Sigmoid colon (tissue), 7 donors: ENCODE measurements around the gene C1QL2. TPM values are rescaled to one million over a fixed set of nuclear protein-coding genes. Genes with fewer than 3 reads are reported as not detected.

Experiments
- DNase-seq: peaks from one replicate; pipeline ENCODE4 v3.0.0-alpha.2; 2019
- H3K27ac ChIP-seq, 4 donors: fragments of 200-600 bp; sonication (generic); one replicate each; pipeline ENCODE4 v1.5.1; 2016 to 2019; ENCODE audit warnings: mild to moderate bottlenecking in 1 of 4
- H3K27me3 ChIP-seq, 3 donors: fragments of 200-600 bp; sonication (generic); one replicate each; pipeline ENCODE4 v1.5.1; 2019; ENCODE audit warnings: mild to moderate bottlenecking in 1 of 3
- H3K36me3 ChIP-seq, 4 donors: fragments of 200-600 bp; sonication (generic); one replicate each; pipeline ENCODE4 v1.5.1; 2016 to 2019
- H3K4me1 ChIP-seq, 4 donors: fragments of 200-600 bp; sonication (generic); one replicate each; pipeline ENCODE4 v1.5.1; 2017 to 2019
- H3K4me3 ChIP-seq, 4 donors: fragments of 200-600 bp; sonication (generic); one replicate each; pipeline ENCODE4 v1.5.1; 2017 to 2019; ENCODE audit warnings: mild to moderate bottlenecking in 2 of 4, moderate library complexity in 1 of 4
- H3K9me3 ChIP-seq, 4 donors: fragments of 200-600 bp in 3 of 4; sonication (generic) in 3 of 4; one replicate each; pipeline versions ENCODE4 v1.5.1 to v1.6.1; 2013 to 2019
- EP300 ChIP-seq, 4 donors: sonication (generic); formaldehyde crosslinking; IDR thresholded peaks; one replicate each; pipeline ENCODE4 v1.6.1; 2017; ENCODE audit warnings: antibody characterized with exemption in 4 of 4
- POLR2A ChIP-seq, 2 donors: fragments of 450-650 bp; IDR thresholded peaks; one replicate each; pipeline ENCODE4 v1.6.1; 2016; ENCODE audit warnings: antibody characterized with exemption in 2 of 2, mild to moderate bottlenecking in 2 of 2, moderate library complexity in 2 of 2
- POLR2AphosphoS5 ChIP-seq, 4 donors: sonication (generic); formaldehyde crosslinking; IDR thresholded peaks; one replicate each; pipeline ENCODE4 v1.6.1; 2017; ENCODE audit warnings: antibody characterized with exemption in 4 of 4
- WGBS, 2 donors: extraction: QIAGEN DNeasy Blood & Tissue Kit; methylation state at CpG; one replicate each; pipeline ENCODE4 v1.1.7; 2013; 5-methylcytosine and 5-hydroxymethylcytosine counted together
- intact Hi-C: fragments of 100-400 bp; cut with DNase I; formaldehyde crosslinking; loops from one replicate; pipeline ENCODE4 v1.15.1; 2023
- polyA plus RNA-seq, 3 donors: library from polyadenylated mRNA; stranded (reverse); fragments of 200-250 nt; gene quantifications; one replicate each; pipeline ENCODE4 v1.2.3, GENCODE V29; 2013
- total RNA-seq, 4 donors: library from RNA; depleted of rRNA; stranded (reverse); fragments of >200 nt; gene quantifications; one replicate each; pipeline ENCODE4 v1.1.0, GENCODE V29; 2016
- TF ChIP-seq, protein P1 (sequence below), 4 experiments: fragments of 450-650 bp in 3 of 4; fragments of 200-600 bp in 1 of 4; IDR thresholded peaks; one replicate each; pipeline ENCODE4 v1.5.1; 2016 to 2019; ENCODE audit warnings: antibody characterized with exemption in 4 of 4, mild to moderate bottlenecking in 3 of 4, moderate library complexity in 2 of 4
- donor health status: healthy with polysubstance abuse.
- donor health status: Bipolar disorder and iron deficiency.
- donor health status: healthy.

Gene C1QL2
- total and polyA plus RNA-seq, 7 donors: not detected

DNA sequence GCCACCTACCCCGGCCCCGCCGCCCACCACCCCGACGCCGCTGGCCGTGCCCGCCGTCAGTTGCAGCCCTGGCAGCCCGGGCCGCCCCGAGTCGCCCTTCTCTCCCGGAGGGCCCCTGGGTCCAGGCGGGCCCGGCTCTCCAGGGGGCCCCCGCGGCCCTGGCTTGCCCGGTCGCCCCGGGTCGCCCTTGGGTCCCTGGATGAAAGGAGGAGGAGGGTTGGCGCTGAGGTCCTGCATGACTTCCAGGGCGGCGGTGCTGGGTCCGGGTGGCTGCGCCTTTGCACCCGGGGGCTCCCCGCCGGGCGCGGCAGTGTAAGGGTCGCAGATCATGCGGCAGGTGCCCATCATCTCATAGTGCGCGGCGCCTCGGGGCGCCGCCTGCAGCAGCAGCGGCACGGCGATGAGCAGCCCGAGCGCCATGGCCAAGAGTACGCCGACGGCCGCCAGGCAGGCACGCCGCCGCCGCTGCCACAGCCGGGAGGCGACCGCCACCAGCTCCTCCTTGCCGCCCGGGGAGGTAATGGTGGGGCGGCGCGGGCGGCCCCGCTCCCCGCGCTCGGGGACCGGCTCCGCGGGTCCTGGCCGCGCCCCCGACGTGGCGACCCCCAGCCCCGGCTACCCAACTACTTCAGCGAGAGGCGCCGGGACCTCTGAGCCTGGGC is 570 bp downstream of the C1QL2 start:
- Histone ChIP-seq H3K27me3 (peaks cover 25 to 88% (median 65%) of the 10 kb centered on the region in 3 donors), H3K4me1 (peaks cover 0 to 11% (median 8%) of the 10 kb centered on the region in 4 donors), H3K27ac (no peak overlapping the region), H3K36me3 (no peaks in the 10 kb centered on the region), H3K4me3 (no peak overlapping the region), H3K9me3 (no peaks in the 10 kb centered on the region)
- DNase-seq: no peak
- 5 to 11% methylated on average over 78 of the region's 78 CpGs for WGBS, 2 donors
- no peak for TF ChIP-seq POLR2AphosphoS5 (IDR thresholded peaks at IDR 0.05)
- TF ChIP-seq POLR2A (IDR thresholded peaks at IDR 0.05): no peak
- TF ChIP-seq, protein P1, sequence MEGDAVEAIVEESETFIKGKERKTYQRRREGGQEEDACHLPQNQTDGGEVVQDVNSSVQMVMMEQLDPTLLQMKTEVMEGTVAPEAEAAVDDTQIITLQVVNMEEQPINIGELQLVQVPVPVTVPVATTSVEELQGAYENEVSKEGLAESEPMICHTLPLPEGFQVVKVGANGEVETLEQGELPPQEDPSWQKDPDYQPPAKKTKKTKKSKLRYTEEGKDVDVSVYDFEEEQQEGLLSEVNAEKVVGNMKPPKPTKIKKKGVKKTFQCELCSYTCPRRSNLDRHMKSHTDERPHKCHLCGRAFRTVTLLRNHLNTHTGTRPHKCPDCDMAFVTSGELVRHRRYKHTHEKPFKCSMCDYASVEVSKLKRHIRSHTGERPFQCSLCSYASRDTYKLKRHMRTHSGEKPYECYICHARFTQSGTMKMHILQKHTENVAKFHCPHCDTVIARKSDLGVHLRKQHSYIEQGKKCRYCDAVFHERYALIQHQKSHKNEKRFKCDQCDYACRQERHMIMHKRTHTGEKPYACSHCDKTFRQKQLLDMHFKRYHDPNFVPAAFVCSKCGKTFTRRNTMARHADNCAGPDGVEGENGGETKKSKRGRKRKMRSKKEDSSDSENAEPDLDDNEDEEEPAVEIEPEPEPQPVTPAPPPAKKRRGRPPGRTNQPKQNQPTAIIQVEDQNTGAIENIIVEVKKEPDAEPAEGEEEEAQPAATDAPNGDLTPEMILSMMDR (IDR thresholded peaks at IDR 0.05): no peak
- TF ChIP-seq EP300 (IDR thresholded peaks at IDR 0.05): no peak
- intact Hi-C loops: no loop called here

DNA sequence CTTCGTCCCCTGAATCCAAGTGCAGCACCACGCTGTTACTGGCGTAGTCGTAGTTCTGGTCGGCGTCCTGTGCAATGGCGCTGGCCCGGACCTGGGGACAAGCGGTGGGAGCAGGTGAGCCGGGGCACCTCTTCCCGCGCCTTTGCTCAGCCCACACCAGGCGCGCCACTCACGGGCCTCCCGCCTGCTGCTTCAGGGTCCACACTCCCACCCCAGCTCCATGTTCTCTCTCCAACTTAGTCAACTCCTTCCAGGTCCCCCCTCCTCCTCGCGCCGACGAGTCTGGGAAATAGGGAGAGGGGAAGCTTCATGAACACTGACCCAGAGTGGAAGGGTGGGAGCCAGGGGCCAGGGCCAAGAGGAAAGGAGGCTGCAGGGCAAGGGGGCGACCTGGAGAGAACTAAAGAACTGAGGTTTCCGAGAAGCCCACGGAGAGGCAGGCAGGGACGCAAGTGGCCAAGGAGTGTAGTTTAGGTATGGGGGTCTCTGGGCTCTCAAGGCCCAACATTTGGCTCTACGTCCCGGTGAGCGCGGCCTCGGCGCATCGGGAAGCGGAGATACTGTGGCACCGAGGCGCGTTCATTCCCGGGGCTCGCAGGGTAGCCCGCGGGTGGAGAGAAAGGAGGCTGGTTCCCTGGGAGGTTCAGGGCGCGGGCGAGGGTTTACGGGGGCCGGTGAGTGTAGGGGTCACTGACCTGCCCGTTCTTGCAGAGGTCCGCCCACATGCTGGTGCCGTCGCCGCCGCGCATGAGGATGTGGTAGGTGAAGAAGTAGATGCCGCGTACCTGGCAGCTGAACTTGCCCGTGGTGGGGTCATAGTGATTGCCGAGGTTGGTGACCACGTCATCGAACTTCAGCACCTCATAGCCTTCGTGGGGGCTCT is 1.4 kb downstream of the C1QL2 start:
- Histone ChIP-seq H3K4me3 (no peak overlapping the region), H3K4me1 (peaks cover 0 to 11% (median 8%) of the 10 kb centered on the region in 4 donors), H3K9me3 (no peaks in the 10 kb centered on the region), H3K27ac (no peak overlapping the region), H3K27me3 (peaks cover 25 to 93% (median 63%) of the 10 kb centered on the region in 3 donors), H3K36me3 (no peaks in the 10 kb centered on the region)
- 5 to 14% methylated on average over 58 of the region's 58 CpGs for WGBS, 2 donors
- no peak for TF ChIP-seq POLR2AphosphoS5 (IDR thresholded peaks at IDR 0.05)
- no peak for TF ChIP-seq EP300 (IDR thresholded peaks at IDR 0.05)
- no peak for TF ChIP-seq POLR2A (IDR thresholded peaks at IDR 0.05)
- TF ChIP-seq, protein P1 (IDR thresholded peaks at IDR 0.05): no peak
- intact Hi-C loops: no loop called here
- DNase-seq: no peak

DNA sequence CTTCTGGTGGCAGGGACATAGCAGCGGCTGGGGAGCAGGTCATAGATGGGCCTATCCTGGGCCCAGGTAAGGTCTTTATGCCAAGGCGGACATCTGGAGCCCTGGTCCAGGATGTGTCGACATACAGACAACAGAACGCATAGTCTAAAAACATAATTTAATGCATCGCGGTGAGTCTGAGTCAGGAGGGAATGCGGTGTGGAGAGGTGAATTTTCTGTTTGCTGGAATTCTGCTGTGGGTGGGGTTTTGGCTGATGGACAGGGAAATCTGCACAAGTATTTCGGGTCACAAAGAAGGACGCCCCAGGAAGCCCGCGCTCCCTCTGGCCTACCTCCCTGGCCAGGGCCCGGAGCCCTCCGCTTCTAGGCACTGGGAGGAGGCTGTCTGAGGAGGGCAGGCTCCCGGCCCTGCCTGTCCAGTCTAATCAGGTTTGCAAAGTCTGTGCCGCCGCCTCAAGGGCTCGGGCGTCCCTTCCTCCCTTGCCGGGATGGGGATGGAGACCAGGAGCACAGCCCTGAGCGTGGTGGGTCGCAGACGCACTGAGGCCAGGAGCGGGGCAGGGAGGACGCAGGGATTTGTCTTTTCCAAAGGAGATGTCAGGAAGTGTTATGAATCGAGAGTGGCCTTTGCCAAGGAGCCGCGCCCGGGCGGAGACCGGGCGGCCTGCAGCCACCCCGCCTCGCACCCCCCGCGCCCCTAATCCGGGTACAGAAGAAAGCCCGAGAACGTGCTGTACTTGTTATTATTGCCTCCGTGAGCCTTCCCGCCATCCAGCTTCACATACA is 2.3 kb downstream of the C1QL2 start:
- Histone ChIP-seq H3K27ac (no peak overlapping the region), H3K4me1 (peaks cover 0 to 11% (median 8%) of the 10 kb centered on the region in 4 donors), H3K27me3 (peaks cover 25 to 95% (median 61%) of the 10 kb centered on the region in 3 donors), H3K4me3 (no peak overlapping the region), H3K36me3 (no peaks in the 10 kb centered on the region), H3K9me3 (no peaks in the 10 kb centered on the region)
- intact Hi-C loops: no loop called here
- 6 to 7% methylated on average over 40 of the region's 40 CpGs for whole genome bisulfite sequencing, 2 donors
- TF ChIP-seq, protein P1 (IDR thresholded peaks at IDR 0.05): no peak
- TF ChIP-seq POLR2AphosphoS5 (IDR thresholded peaks at IDR 0.05) (no peak), EP300 (IDR thresholded peaks at IDR 0.05) (no peak), POLR2A (IDR thresholded peaks at IDR 0.05) (no peak)
- DNase-seq: no peak

DNA sequence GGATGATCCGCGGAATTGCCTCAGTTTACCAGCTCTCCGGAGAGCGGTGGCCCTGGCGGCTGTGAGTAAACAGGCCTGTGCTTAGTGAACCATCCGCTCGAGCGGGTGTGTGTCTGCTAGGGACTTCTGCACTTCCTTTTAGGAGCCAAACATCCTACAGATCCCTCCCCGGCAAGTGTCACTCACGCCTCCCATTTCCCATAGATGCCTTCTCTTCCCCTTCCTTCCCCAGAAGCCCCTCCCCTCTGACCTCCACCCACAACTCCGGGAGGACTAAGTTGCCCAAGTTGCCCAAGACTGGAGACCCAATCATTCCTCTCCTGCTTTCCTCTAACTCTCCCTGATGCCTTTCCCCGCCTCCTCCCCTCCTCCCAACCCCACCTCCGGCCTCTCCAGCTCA is 2.9 kb downstream of the C1QL2 start:
- no peak for TF ChIP-seq POLR2AphosphoS5 (IDR thresholded peaks at IDR 0.05)
- TF ChIP-seq, protein P1 (IDR thresholded peaks at IDR 0.05): no peak
- no peak for TF ChIP-seq POLR2A (IDR thresholded peaks at IDR 0.05)
- no peak for TF ChIP-seq EP300 (IDR thresholded peaks at IDR 0.05)
- peaks cover 25 to 93% (median 61%) of the 10 kb centered on the region in 3 donors for H3K27me3 ChIP-seq
- peaks cover 0 to 11% (median 8%) of the 10 kb centered on the region in 4 donors for H3K4me1 ChIP-seq
- 8 to 14% methylated on average over 13 of the region's 13 CpGs for WGBS, 2 donors
- DNase-seq: no peak
- no peaks in the 10 kb centered on the region for H3K36me3 ChIP-seq
- H3K27ac ChIP-seq: no peak overlapping the region
- intact Hi-C loops: no loop called here
- H3K9me3 ChIP-seq: no peaks in the 10 kb centered on the region
- H3K4me3 ChIP-seq: no peak overlapping the region
